ENCODE measurements around the gene CACNG4. TPM values are rescaled to one million over a fixed set of nuclear protein-coding genes. Genes with fewer than 3 reads are reported as not detected.

The CACNG4 gene
- total and polyA plus RNA-seq, 2 experiments from 2014 or later = 1.6 to 4.1 TPM

DNA sequence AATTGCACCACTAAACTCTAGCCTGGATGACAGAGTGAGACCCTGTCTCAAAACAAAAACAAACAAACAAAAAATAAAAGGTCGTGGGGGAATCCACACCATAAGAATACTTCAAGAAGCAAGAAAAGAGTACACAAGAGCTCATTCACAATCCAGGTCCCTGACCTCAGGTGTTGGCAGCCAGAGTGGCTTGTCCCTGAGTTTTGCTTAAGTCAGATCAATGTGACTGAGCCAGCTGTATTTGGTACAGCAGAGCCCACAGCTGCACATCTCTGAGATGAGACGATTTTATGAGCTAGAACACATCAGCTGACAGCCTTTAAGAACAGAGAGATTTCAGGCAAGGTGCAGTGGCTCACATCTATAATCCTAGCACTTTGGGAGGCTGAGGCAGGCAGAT, 102.2 kb downstream of the CACNG4 start:
- Mint-ChIP-seq H3K9me3 (peaks cover 9% of the 10 kb centered on the region), H3K4me3 (no peak overlapping the region), H3K27me3 (ENCODE audit: insufficient read depth, low read depth, poor library complexity) (peaks cover 5% of the 10 kb centered on the region), H3K36me3 (ENCODE audit: low read depth) (no peaks in the 10 kb centered on the region), H3K27ac (no peak overlapping the region), H3K4me1 (no peaks in the 10 kb centered on the region)
- Histone ChIP-seq H3F3A (replicated peaks; ENCODE audit: low read depth) (no peaks in the 10 kb centered on the region), H3K79me2 (replicated peaks; ENCODE audit: insufficient read depth) (no peaks in the 10 kb centered on the region), H3K4me1 (ENCODE audit: insufficient read depth) (no peaks in the 10 kb centered on the region), H3K4me2 (no peak overlapping the region), H3K27ac (ENCODE audit: low read depth) (no peak overlapping the region), H2AFZ (no peak overlapping the region), H3K4me3 (no peak overlapping the region), H3K36me3 (ENCODE audit: insufficient read depth) (no peaks in the 10 kb centered on the region), H3K9me2 (ENCODE audit: insufficient read depth) (no peaks in the 10 kb centered on the region), H3K27me3 (ENCODE audit: insufficient read depth) (no peaks in the 10 kb centered on the region), H4K20me1 (replicated peaks; ENCODE audit: insufficient read depth) (no peaks in the 10 kb centered on the region)
- no peak for ATAC-seq
- no peak for DNase-seq (ENCODE audit: low spot score)
- TF ChIP-seq CREB1 (CRISPR knock-in tag; IDR thresholded peaks at IDR 0.05; ENCODE audit: low read depth) (no peak), JUNB (IDR thresholded peaks at IDR 0.05; ENCODE audit: unreplicated experiment) (no peak), EZH2 (IDR thresholded peaks at IDR 0.05; ENCODE audit: low read depth, unreplicated experiment) (no peak), EZH2phosphoT487 (IDR thresholded peaks at IDR 0.05; ENCODE audit: unreplicated experiment) (no peak), POLR2AphosphoS5 (IDR thresholded peaks at IDR 0.05; ENCODE audit: low read depth) (no peak), STAT1 (IDR thresholded peaks at IDR 0.05; ENCODE audit: unreplicated experiment) (no peak), NANOG (IDR thresholded peaks at IDR 0.05; ENCODE audit: borderline replicate concordance) (no peak), ZNF462 (CRISPR knock-in tag; IDR thresholded peaks at IDR 0.05) (no peak), ETS1 (IDR thresholded peaks at IDR 0.05) (no peak), ZNF114 (CRISPR knock-in tag; IDR thresholded peaks at IDR 0.05) (no peak), ZNF331 (CRISPR knock-in tag; IDR thresholded peaks at IDR 0.05; ENCODE audit: low read depth) (no peak)
- TF ChIP-seq, protein P1, sequence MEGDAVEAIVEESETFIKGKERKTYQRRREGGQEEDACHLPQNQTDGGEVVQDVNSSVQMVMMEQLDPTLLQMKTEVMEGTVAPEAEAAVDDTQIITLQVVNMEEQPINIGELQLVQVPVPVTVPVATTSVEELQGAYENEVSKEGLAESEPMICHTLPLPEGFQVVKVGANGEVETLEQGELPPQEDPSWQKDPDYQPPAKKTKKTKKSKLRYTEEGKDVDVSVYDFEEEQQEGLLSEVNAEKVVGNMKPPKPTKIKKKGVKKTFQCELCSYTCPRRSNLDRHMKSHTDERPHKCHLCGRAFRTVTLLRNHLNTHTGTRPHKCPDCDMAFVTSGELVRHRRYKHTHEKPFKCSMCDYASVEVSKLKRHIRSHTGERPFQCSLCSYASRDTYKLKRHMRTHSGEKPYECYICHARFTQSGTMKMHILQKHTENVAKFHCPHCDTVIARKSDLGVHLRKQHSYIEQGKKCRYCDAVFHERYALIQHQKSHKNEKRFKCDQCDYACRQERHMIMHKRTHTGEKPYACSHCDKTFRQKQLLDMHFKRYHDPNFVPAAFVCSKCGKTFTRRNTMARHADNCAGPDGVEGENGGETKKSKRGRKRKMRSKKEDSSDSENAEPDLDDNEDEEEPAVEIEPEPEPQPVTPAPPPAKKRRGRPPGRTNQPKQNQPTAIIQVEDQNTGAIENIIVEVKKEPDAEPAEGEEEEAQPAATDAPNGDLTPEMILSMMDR (conservative IDR thresholded peaks at IDR 0.05; ENCODE audit: low read depth in 2 of 2) = no peak
- TF ChIP-seq, protein P2, sequence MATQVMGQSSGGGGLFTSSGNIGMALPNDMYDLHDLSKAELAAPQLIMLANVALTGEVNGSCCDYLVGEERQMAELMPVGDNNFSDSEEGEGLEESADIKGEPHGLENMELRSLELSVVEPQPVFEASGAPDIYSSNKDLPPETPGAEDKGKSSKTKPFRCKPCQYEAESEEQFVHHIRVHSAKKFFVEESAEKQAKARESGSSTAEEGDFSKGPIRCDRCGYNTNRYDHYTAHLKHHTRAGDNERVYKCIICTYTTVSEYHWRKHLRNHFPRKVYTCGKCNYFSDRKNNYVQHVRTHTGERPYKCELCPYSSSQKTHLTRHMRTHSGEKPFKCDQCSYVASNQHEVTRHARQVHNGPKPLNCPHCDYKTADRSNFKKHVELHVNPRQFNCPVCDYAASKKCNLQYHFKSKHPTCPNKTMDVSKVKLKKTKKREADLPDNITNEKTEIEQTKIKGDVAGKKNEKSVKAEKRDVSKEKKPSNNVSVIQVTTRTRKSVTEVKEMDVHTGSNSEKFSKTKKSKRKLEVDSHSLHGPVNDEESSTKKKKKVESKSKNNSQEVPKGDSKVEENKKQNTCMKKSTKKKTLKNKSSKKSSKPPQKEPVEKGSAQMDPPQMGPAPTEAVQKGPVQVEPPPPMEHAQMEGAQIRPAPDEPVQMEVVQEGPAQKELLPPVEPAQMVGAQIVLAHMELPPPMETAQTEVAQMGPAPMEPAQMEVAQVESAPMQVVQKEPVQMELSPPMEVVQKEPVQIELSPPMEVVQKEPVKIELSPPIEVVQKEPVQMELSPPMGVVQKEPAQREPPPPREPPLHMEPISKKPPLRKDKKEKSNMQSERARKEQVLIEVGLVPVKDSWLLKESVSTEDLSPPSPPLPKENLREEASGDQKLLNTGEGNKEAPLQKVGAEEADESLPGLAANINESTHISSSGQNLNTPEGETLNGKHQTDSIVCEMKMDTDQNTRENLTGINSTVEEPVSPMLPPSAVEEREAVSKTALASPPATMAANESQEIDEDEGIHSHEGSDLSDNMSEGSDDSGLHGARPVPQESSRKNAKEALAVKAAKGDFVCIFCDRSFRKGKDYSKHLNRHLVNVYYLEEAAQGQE (IDR thresholded peaks at IDR 0.05; ENCODE audit: unreplicated experiment) = no peak

Measured in GM23338 (cell line).